Nephron progenitor cell (in vitro differentiated cells): ENCODE measurements around the gene ENTPD1.
A peak's percentile ranks its signal among the peaks of the same experiment; 100 is the strongest.

Experiments used
- DNase-seq: peaks from one replicate; pipeline ENCODE4 v3.0.0; 2021
- H3K27ac Mint-ChIP-seq: 2 replicates; pipeline ENCODE4 v1.8.0; 2021; ENCODE audit warnings: mild to moderate bottlenecking, moderate library complexity, mixed read lengths
- H3K27me3 Mint-ChIP-seq: 2 replicates; pipeline ENCODE4 v1.8.0; 2021; ENCODE audit warnings: mild to moderate bottlenecking, low read depth, mixed read lengths; ENCODE audit not compliant: poor library complexity
- H3K36me3 Mint-ChIP-seq: 2 replicates; pipeline ENCODE4 v1.8.0; 2021; ENCODE audit warnings: low read depth, mixed read lengths
- H3K4me1 Mint-ChIP-seq: 2 replicates; pipeline ENCODE4 v1.8.0; 2021; ENCODE audit warnings: mixed read lengths
- H3K4me3 Mint-ChIP-seq: 2 replicates; pipeline ENCODE4 v1.8.0; 2021; ENCODE audit warnings: mild to moderate bottlenecking, moderate library complexity, mixed read lengths
- H3K9me3 Mint-ChIP-seq: 2 replicates; pipeline ENCODE4 v1.8.0; 2021; ENCODE audit warnings: mild to moderate bottlenecking, moderate library complexity, mixed read lengths
- CTCF ChIP-seq: fragments of 200-600 bp; sonication (generic); IDR thresholded peaks from 2 replicates; pipeline ENCODE4 v1.5.0; 2021; ENCODE audit warnings: antibody characterized with exemption

The ENTPD1 gene

GRCh38 chr10:95790982-95791381 lies 35.0 kb downstream of the ENTPD1 start:
- no peaks in the 10 kb centered on the region for H3K36me3 Mint-ChIP-seq
- H3K27me3 Mint-ChIP-seq = no peaks in the 10 kb centered on the region
- no peak for DNase-seq
- no peaks in the 10 kb centered on the region for H3K9me3 Mint-ChIP-seq
- no peaks in the 10 kb centered on the region for H3K4me1 Mint-ChIP-seq
- H3K27ac Mint-ChIP-seq = no peak overlapping the region
- no peak for TF ChIP-seq CTCF
- H3K4me3 Mint-ChIP-seq = no peak overlapping the region

- TF ChIP-seq CTCF = no peak
- no peaks in the 10 kb centered on the region for H3K9me3 Mint-ChIP-seq
- no peak for DNase-seq
- no peaks in the 10 kb centered on the region for H3K4me1 Mint-ChIP-seq
- peak overlapping the region; percentile 34 for H3K27ac Mint-ChIP-seq
- no peak overlapping the region for H3K4me3 Mint-ChIP-seq
- no peaks in the 10 kb centered on the region for H3K27me3 Mint-ChIP-seq
- H3K36me3 Mint-ChIP-seq = no peaks in the 10 kb centered on the region
Observed at GRCh38 chr10:95791425-95791979, 35.5 kb downstream of the ENTPD1 start.

GRCh38 chr10:95792211-95792780 lies 36.3 kb downstream of the ENTPD1 start:
- H3K27ac Mint-ChIP-seq = no peak overlapping the region
- DNase-seq = no peak
- no peak overlapping the region for H3K4me3 Mint-ChIP-seq
- no peak for TF ChIP-seq CTCF
- no peaks in the 10 kb centered on the region for H3K27me3 Mint-ChIP-seq
- no peaks in the 10 kb centered on the region for H3K4me1 Mint-ChIP-seq
- H3K36me3 Mint-ChIP-seq = no peaks in the 10 kb centered on the region
- no peaks in the 10 kb centered on the region for H3K9me3 Mint-ChIP-seq

GRCh38 chr10:95792874-95793285 lies 36.9 kb downstream of the ENTPD1 start:
- no peak overlapping the region for H3K27ac Mint-ChIP-seq
- H3K9me3 Mint-ChIP-seq = no peaks in the 10 kb centered on the region
- no peak for DNase-seq
- no peaks in the 10 kb centered on the region for H3K4me1 Mint-ChIP-seq
- H3K4me3 Mint-ChIP-seq = no peak overlapping the region
- H3K27me3 Mint-ChIP-seq = no peaks in the 10 kb centered on the region
- no peak for TF ChIP-seq CTCF
- no peaks in the 10 kb centered on the region for H3K36me3 Mint-ChIP-seq

GRCh38 chr10:95793401-95794045 lies 37.6 kb downstream of the ENTPD1 start:
- Mint-ChIP-seq H3K4me3 (no peak overlapping the region), H3K27me3 (no peaks in the 10 kb centered on the region), H3K36me3 (no peaks in the 10 kb centered on the region), H3K27ac (no peak overlapping the region), H3K9me3 (no peaks in the 10 kb centered on the region), H3K4me1 (no peaks in the 10 kb centered on the region)
- no peak for DNase-seq
- TF ChIP-seq CTCF = no peak

GRCh38 chr10:95794195-95794594 lies 38.2 kb downstream of the ENTPD1 start:
- H3K4me1 Mint-ChIP-seq = no peaks in the 10 kb centered on the region
- DNase-seq = no peak
- no peak overlapping the region for H3K4me3 Mint-ChIP-seq
- no peak for TF ChIP-seq CTCF
- no peak overlapping the region for H3K27ac Mint-ChIP-seq
- no peaks in the 10 kb centered on the region for H3K27me3 Mint-ChIP-seq
- H3K9me3 Mint-ChIP-seq = no peaks in the 10 kb centered on the region
- H3K36me3 Mint-ChIP-seq = no peaks in the 10 kb centered on the region
